GM12878 (cell line): ENCODE data around the gene TCEA2.

ENCODE experiments used
- CTCF ChIP-seq, 3 experiments: IDR thresholded peaks in 2 of 3; conservative IDR thresholded peaks in 1 of 3; 2 replicates each; pipeline ENCODE4 v1.5.1; 2011; ENCODE audit warnings: low read depth in 3 of 3, low read length in 3 of 3, mild to moderate bottlenecking in 3 of 3, control low read depth in 2 of 3, moderate library complexity in 2 of 3, inconsistent platforms in 1 of 3, mixed read lengths in 1 of 3; ENCODE audit not compliant: control insufficient read depth in 2 of 3, insufficient read depth in 1 of 3; ENCODE audit errors: extremely low read depth in 1 of 3
- MAX ChIP-seq: IDR thresholded peaks from 2 replicates; pipeline ENCODE4 v1.6.1; 2012; ENCODE audit warnings: low read depth, low read length, improper control_type of control experiment
- RCOR1 ChIP-seq: conservative IDR thresholded peaks from 2 replicates; pipeline ENCODE4 v1.6.1; 2012; ENCODE audit warnings: low read depth, low read length, improper control_type of control experiment

GRCh38 chr20:64103871-64104666 lies 41.1 kb downstream of the TCEA2 start:
- TF ChIP-seq RCOR1 (no peak), MAX (no peak), CTCF (IDR thresholded peaks at IDR 0.05 in 2 of 3, conservative IDR thresholded peaks at IDR 0.05 in 1 of 3; ENCODE audit: control insufficient read depth in 2 of 3, extremely low read depth in 1 of 3, insufficient read depth in 1 of 3, low read depth in 3 of 3, low read length in 3 of 3) (no peak)
